ENCODE data around the gene PDLIM1.

PDLIM1 gene

DNA sequence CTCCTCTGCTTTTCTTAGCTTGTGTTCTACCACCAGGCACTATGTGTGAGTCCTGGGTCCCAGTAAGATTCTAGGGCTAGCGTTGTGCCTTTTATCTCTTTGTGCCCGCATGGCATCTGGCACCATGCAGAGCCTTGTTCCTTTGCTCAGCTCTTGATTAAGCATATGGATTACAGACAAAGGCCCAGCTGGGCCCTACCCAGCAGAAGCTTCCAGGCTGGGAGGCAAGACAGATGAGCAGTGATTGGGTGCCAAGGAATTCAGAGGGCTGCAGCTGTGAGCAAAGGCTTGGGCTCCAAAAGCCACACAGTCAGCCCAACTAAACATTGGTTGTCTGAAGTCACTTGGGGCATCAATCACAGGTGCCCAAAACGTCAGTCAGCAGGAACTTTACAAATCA, 94.8 kb downstream of the PDLIM1 start:
- DNase-seq = no peak

- no peak for DNase-seq
Observed at GRCh38 chr10:95193944-95194343, 96.9 kb downstream of the PDLIM1 start, which contains the start of gene ACSM6. TSS of gene ACSM6 (plus strand) at chr10:95194238. CDS start at chr10:95194486, 248 bp downstream.

- DNase-seq = no peak
Observed at GRCh38 chr10:95188593-95188992, 102.2 kb downstream of the PDLIM1 start.

DNA sequence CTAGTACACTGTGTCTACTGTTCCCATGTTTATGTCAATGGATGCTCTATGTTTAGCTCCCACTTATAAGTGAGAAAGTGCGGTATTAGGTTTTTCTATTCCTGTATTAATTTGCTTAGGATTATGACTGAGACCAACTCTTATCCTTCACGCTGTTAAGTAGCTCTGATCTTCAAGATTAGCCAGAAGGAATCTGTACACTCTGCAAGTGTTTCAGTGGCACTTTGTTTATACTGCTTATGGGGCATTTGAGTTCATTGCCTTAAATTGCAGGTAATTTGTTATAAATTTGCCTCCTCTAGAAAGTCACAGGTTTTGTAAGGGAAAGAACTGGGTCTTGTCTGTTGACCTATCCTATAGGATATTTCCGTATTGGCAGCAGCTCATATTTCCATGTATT, 103.2 kb downstream of the PDLIM1 start:
- no peak for DNase-seq
